IMR-90 (cell line): ENCODE measurements around the gene TEX38. TPM values are rescaled to one million over a fixed set of nuclear protein-coding genes. Genes with fewer than 3 reads are reported as not detected.

Experiments
- ATAC-seq: fragments of 200-7000 bp; cut with Tn5 transposase; 2 replicates; pipeline ENCODE4 v1.9.1; 2020; ENCODE audit warnings: low read depth, mild to moderate bottlenecking, moderate library complexity
- BruUV-seq: library from RNA; stranded (reverse); fragments of 400-500 nt; replicated peaks from 2 replicates; lab custom pipeline; 2021; lab: Mats Ljungman, UMichigan
- CTCF ChIA-PET: fragments of 300-600 bp; formaldehyde crosslinking; extraction: SDS; loops from one replicate; lab custom pipeline; 2021; ENCODE audit warnings: antibody characterized with exemption; lab: Yijun Ruan, JAX
- POLR2A ChIA-PET: fragments of 300-600 bp; sonication (Branson Sonifier 250); formaldehyde crosslinking; loops from one replicate; lab custom pipeline; 2022; ENCODE audit warnings: antibody characterized with exemption; ENCODE audit not compliant: unreplicated experiment; lab: Charles Lee
- DNase-seq: peaks from one replicate; pipeline ENCODE4 v3.0.0; 2013
- H2AFZ ChIP-seq: replicated peaks from 2 replicates; pipeline ENCODE3; 2013; ENCODE audit warnings: low read length, mild to moderate bottlenecking; ENCODE audit not compliant: poor library complexity
- H2AK5ac ChIP-seq: 2 replicates; pipeline ENCODE4 v1.6.1; 2013; ENCODE audit warnings: low read depth, low read length, inconsistent platforms
- H2AK9ac ChIP-seq: replicated peaks from 2 replicates; pipeline ENCODE3; 2013; ENCODE audit warnings: mild to moderate bottlenecking, low read depth, low read length, moderate library complexity; ENCODE audit not compliant: poor library complexity
- H2BK120ac ChIP-seq: 2 replicates; pipeline ENCODE4 v1.6.1; 2013; ENCODE audit warnings: low read depth, low read length, inconsistent platforms
- H2BK15ac ChIP-seq: 3 replicates; pipeline ENCODE4 v1.6.1; 2013; ENCODE audit warnings: low read depth, low read length, inconsistent platforms
- H2BK20ac ChIP-seq: 2 replicates; pipeline ENCODE4 v1.6.1; 2013; ENCODE audit warnings: low read depth, mild to moderate bottlenecking, inconsistent platforms, low read length, moderate library complexity
- H2BK5ac ChIP-seq: 2 replicates; pipeline ENCODE4 v1.6.1; 2013; ENCODE audit warnings: mild to moderate bottlenecking, low read depth, low read length, inconsistent platforms; ENCODE audit not compliant: poor library complexity, severe bottlenecking
- H3K14ac ChIP-seq: replicated peaks from 2 replicates; pipeline ENCODE4 v1.6.1; 2013; ENCODE audit warnings: low read depth, low read length, inconsistent platforms
- H3K18ac ChIP-seq: 2 replicates; pipeline ENCODE4 v1.6.1; 2013; ENCODE audit warnings: low read depth, low read length, control low read depth
- H3K23ac ChIP-seq: 2 replicates; pipeline ENCODE4 v1.6.1; 2013; ENCODE audit warnings: low read depth, low read length, inconsistent platforms
- H3K27ac ChIP-seq: 2 replicates; pipeline ENCODE4 v1.5.1; 2013; ENCODE audit warnings: mild to moderate bottlenecking, control low read depth, low read length; ENCODE audit not compliant: insufficient read depth
- H3K27me3 ChIP-seq: 2 replicates; pipeline ENCODE4 v1.6.1; 2013; ENCODE audit warnings: low read length; ENCODE audit not compliant: control insufficient read depth, insufficient read depth
- H3K36me3 ChIP-seq: 2 replicates; pipeline ENCODE4 v1.6.1; 2013; ENCODE audit warnings: low read length, mixed read lengths; ENCODE audit not compliant: control insufficient read depth, insufficient read depth
- H3K4ac ChIP-seq: 2 replicates; pipeline ENCODE4 v1.6.1; 2013; ENCODE audit warnings: low read depth, low read length, inconsistent platforms
- H3K4me1 ChIP-seq: 2 replicates; pipeline ENCODE4 v1.6.1; 2013; ENCODE audit warnings: low read length, mixed read lengths; ENCODE audit not compliant: control insufficient read depth, insufficient read depth
- H3K4me2 ChIP-seq: 2 replicates; pipeline ENCODE4 v1.6.1; 2013; ENCODE audit warnings: low read depth, mild to moderate bottlenecking, control low read depth, low read length, moderate library complexity
- H3K4me3 ChIP-seq: 2 replicates; pipeline ENCODE4 v1.5.1; 2013; ENCODE audit warnings: low read depth, mild to moderate bottlenecking, control low read depth, low read length, moderate library complexity; ENCODE audit not compliant: insufficient read depth
- H3K56ac ChIP-seq: 2 replicates; pipeline ENCODE4 v1.6.1; 2013; ENCODE audit warnings: low read length, inconsistent platforms; ENCODE audit not compliant: insufficient read depth; ENCODE audit errors: extremely low read depth
- H3K79me1 ChIP-seq, 2 experiments: 2 replicates each; pipeline ENCODE4 v1.6.1; 2013; ENCODE audit warnings: low read length in 2 of 2, inconsistent platforms in 1 of 2, low read depth in 1 of 2
- H3K9ac ChIP-seq: 2 replicates; pipeline ENCODE4 v1.6.1; 2013; ENCODE audit warnings: low read depth, low read length, control low read depth
- H3K9me1 ChIP-seq: 2 replicates; pipeline ENCODE4 v1.6.1; 2013; ENCODE audit warnings: low read length, inconsistent platforms; ENCODE audit not compliant: insufficient read depth
- H3K9me3 ChIP-seq: 2 replicates; pipeline ENCODE4 v1.6.1; 2013; ENCODE audit warnings: low read length; ENCODE audit not compliant: control insufficient read depth, insufficient read depth
- H4K20me1 ChIP-seq: 2 replicates; pipeline ENCODE4 v1.6.1; 2013; ENCODE audit warnings: low read length, inconsistent platforms; ENCODE audit not compliant: insufficient read depth
- H4K5ac ChIP-seq: 2 replicates; pipeline ENCODE4 v1.6.1; 2013; ENCODE audit warnings: mild to moderate bottlenecking, low read depth, low read length, control low read depth
- H4K8ac ChIP-seq, 2 experiments: 2 replicates each; pipeline ENCODE4 v1.6.1; 2013; ENCODE audit warnings: low read depth in 2 of 2, low read length in 2 of 2, control low read depth in 1 of 2, inconsistent platforms in 1 of 2
- H4K91ac ChIP-seq: 2 replicates; pipeline ENCODE4 v1.6.1; 2013; ENCODE audit warnings: low read depth, low read length, inconsistent platforms; ENCODE audit not compliant: insufficient read depth
- BHLHE40 ChIP-seq: fragments of 150-350 bp; IDR thresholded peaks from 2 replicates; pipeline ENCODE4 v1.6.1; 2016; ENCODE audit warnings: mild to moderate bottlenecking, low read depth, low read length
- CEBPB ChIP-seq: IDR thresholded peaks from 2 replicates; pipeline ENCODE4 v1.6.1; 2012; ENCODE audit warnings: low read depth, low read length, improper control_type of control experiment
- CHD1 ChIP-seq: IDR thresholded peaks from 2 replicates; pipeline ENCODE4 v1.6.1; 2012; ENCODE audit warnings: low read depth, low read length, improper control_type of control experiment
- FOS ChIP-seq: fragments of 150-350 bp; IDR thresholded peaks from 2 replicates; pipeline ENCODE4 v1.6.1; 2016; ENCODE audit warnings: low read depth, low read length
- MAFK ChIP-seq: IDR thresholded peaks from 2 replicates; pipeline ENCODE4 v1.6.1; 2012; ENCODE audit warnings: low read depth, low read length, improper control_type of control experiment
- MAZ ChIP-seq: IDR thresholded peaks from 2 replicates; pipeline ENCODE4 v1.6.1; 2012; ENCODE audit warnings: low read depth, mild to moderate bottlenecking, low read length, improper control_type of control experiment, moderate library complexity, borderline replicate concordance
- MXI1 ChIP-seq: IDR thresholded peaks from 2 replicates; pipeline ENCODE4 v1.6.1; 2012; ENCODE audit warnings: low read depth, mild to moderate bottlenecking, low read length, moderate library complexity, borderline replicate concordance
- NFE2L2 ChIP-seq: fragments of 150-350 bp; IDR thresholded peaks from 2 replicates; pipeline ENCODE4 v1.6.1; 2016; ENCODE audit warnings: low read depth, mild to moderate bottlenecking, low read length
- POLR2A ChIP-seq: IDR thresholded peaks from 2 replicates; pipeline ENCODE4 v1.6.1; 2012; ENCODE audit warnings: mild to moderate bottlenecking, low read depth, low read length
- RAD21 ChIP-seq: IDR thresholded peaks from 2 replicates; pipeline ENCODE4 v1.6.1; 2012; ENCODE audit warnings: low read length, improper control_type of control experiment
- RCOR1 ChIP-seq: IDR thresholded peaks from 2 replicates; pipeline ENCODE4 v1.6.1; 2012; ENCODE audit warnings: mild to moderate bottlenecking, low read length, improper control_type of control experiment; ENCODE audit not compliant: insufficient replicate concordance
- RFX5 ChIP-seq: IDR thresholded peaks from 2 replicates; pipeline ENCODE4 v1.8.0; 2012; ENCODE audit warnings: low read depth, mild to moderate bottlenecking, low read length, moderate library complexity
- SMC3 ChIP-seq: fragments of 150-350 bp; IDR thresholded peaks from 2 replicates; pipeline ENCODE4 v1.6.1; 2016; ENCODE audit warnings: low read depth, mild to moderate bottlenecking, antibody characterized with exemption, low read length, moderate library complexity
- WGBS, 2 experiments: methylation state at CpG; one replicate each; pipeline versions ENCODE4 v1.1.5 to v1.1.7; 2013; ENCODE audit warnings: missing lambda C conversion rate in 2 of 2; ENCODE audit not compliant: insufficient read length in 1 of 2; ENCODE audit errors: extremely low coverage in 2 of 2; 5-methylcytosine and 5-hydroxymethylcytosine counted together
- dilution Hi-C: fragments of 300-500 bp; cut with HindIII; formaldehyde crosslinking; loops from one replicate; pipeline ENCODE4 v1.14.3; 2018; ENCODE audit warnings: low sequenced_read_pairs; ENCODE audit not compliant: unreplicated experiment
- in situ Hi-C: fragments of 300-500 bp; cut with MboI; formaldehyde crosslinking; loops from 3 replicates; pipeline ENCODE4 v1.14.3; 2019; ENCODE audit warnings: low sequenced_read_pairs, inconsistent platforms, mixed read lengths
- intact Hi-C: fragments of 100-400 bp; cut with micrococcal nuclease; formaldehyde crosslinking; loops from 2 replicates; pipeline ENCODE4 v1.10.0; 2022
- polyA plus RNA-seq, 3 experiments: library from polyadenylated mRNA; depleted of rRNA; stranded (reverse); fragments of >200 nt; gene quantifications; 2 replicates each; pipeline ENCODE4 v1.2.3, GENCODE V29; 2012; ENCODE audit warnings: low replicate concordance in 1 of 3
- total RNA-seq: library from RNA; depleted of rRNA; stranded (reverse); fragments of >200 nt; gene quantifications from 2 replicates; pipeline ENCODE4 v1.2.3, GENCODE V29; 2012
- TF ChIP-seq, protein P1 (sequence below): fragments of 150-350 bp; IDR thresholded peaks from 2 replicates; pipeline ENCODE4 v1.6.1; 2016; ENCODE audit warnings: low read depth, mild to moderate bottlenecking, low read length, moderate library complexity, borderline replicate concordance
- TF ChIP-seq, protein P2 (sequence below): conservative IDR thresholded peaks from 2 replicates; pipeline ENCODE4 v1.5.1; 2012; ENCODE audit warnings: mild to moderate bottlenecking, low read depth, low read length, improper control_type of control experiment
- TF ChIP-seq, protein P3 (sequence below): fragments of 150-350 bp; IDR thresholded peaks from 2 replicates; pipeline ENCODE4 v1.6.1; 2017; ENCODE audit warnings: mild to moderate bottlenecking, antibody characterized with exemption, low read length, low read depth

The TEX38 gene
- total and polyA plus RNA-seq, 2 of the 4 experiments (the other 2 are of a cell fraction), result not detected

DNA sequence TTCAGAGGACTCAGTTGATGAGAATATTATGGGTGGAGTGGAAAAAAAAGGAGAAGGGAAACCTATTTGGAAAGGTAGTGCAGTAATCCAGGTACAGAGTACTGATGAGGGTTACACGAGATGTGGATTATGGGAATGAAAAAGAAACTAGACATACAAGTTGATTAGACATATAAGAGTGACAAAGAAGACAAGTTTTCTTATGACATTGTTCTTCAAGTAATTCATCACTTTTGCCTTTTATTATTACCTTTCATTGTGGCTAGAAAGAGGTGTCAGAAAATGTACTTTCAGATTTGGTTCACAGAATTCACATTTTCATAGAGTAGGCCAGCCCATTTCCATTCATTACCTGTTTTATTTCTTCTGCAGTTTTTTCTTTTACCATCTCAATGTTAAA is 13.9 kb upstream of the TEX38 start:
- no peak for TF ChIP-seq POLR2A
- TF ChIP-seq RCOR1, result no peak
- no peak for TF ChIP-seq CEBPB
- no peak for TF ChIP-seq CHD1
- TF ChIP-seq, protein P1, sequence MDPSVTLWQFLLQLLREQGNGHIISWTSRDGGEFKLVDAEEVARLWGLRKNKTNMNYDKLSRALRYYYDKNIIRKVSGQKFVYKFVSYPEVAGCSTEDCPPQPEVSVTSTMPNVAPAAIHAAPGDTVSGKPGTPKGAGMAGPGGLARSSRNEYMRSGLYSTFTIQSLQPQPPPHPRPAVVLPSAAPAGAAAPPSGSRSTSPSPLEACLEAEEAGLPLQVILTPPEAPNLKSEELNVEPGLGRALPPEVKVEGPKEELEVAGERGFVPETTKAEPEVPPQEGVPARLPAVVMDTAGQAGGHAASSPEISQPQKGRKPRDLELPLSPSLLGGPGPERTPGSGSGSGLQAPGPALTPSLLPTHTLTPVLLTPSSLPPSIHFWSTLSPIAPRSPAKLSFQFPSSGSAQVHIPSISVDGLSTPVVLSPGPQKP, result no peak
- no peak for TF ChIP-seq FOS
- no peak for TF ChIP-seq RFX5
- TF ChIP-seq BHLHE40, result no peak
- no peak for TF ChIP-seq NFE2L2
- no peak for TF ChIP-seq MAFK
- no peak for TF ChIP-seq RAD21
- no peak for TF ChIP-seq MXI1
- TF ChIP-seq, protein P2, sequence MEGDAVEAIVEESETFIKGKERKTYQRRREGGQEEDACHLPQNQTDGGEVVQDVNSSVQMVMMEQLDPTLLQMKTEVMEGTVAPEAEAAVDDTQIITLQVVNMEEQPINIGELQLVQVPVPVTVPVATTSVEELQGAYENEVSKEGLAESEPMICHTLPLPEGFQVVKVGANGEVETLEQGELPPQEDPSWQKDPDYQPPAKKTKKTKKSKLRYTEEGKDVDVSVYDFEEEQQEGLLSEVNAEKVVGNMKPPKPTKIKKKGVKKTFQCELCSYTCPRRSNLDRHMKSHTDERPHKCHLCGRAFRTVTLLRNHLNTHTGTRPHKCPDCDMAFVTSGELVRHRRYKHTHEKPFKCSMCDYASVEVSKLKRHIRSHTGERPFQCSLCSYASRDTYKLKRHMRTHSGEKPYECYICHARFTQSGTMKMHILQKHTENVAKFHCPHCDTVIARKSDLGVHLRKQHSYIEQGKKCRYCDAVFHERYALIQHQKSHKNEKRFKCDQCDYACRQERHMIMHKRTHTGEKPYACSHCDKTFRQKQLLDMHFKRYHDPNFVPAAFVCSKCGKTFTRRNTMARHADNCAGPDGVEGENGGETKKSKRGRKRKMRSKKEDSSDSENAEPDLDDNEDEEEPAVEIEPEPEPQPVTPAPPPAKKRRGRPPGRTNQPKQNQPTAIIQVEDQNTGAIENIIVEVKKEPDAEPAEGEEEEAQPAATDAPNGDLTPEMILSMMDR, result no peak
- TF ChIP-seq, protein P3, sequence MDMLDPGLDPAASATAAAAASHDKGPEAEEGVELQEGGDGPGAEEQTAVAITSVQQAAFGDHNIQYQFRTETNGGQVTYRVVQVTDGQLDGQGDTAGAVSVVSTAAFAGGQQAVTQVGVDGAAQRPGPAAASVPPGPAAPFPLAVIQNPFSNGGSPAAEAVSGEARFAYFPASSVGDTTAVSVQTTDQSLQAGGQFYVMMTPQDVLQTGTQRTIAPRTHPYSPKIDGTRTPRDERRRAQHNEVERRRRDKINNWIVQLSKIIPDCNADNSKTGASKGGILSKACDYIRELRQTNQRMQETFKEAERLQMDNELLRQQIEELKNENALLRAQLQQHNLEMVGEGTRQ, result no peak
- no peak for TF ChIP-seq SMC3
- TF ChIP-seq MAZ, result no peak
- intact Hi-C loops, result no loop called here
- H3K9me1 ChIP-seq, result no peaks in the 10 kb centered on the region
- H4K20me1 ChIP-seq, result no peaks in the 10 kb centered on the region
- H4K8ac ChIP-seq, result no peak overlapping the region
- no peak overlapping the region for H2BK20ac ChIP-seq
- CTCF ChIA-PET, result no interaction called here
- 0 out of 2 replicates have a peak, but pooled peaks cover 11% of the 10 kb centered on the region for H3K36me3 ChIP-seq
- no peaks in the 10 kb centered on the region for H3K9me3 ChIP-seq
- no peak overlapping the region for H4K5ac ChIP-seq
- H3K9ac ChIP-seq, result no peak overlapping the region
- no peak overlapping the region for H2AK5ac ChIP-seq
- POLR2A ChIA-PET, result no interaction called here
- H3K27me3 ChIP-seq, result no peaks in the 10 kb centered on the region
- H3K4me3 ChIP-seq, result no peak overlapping the region
- no peak overlapping the region for H4K91ac ChIP-seq
- H2AK9ac ChIP-seq, result no peak overlapping the region
- no CpG with 5 or more reads among the region's 1 CpG for WGBS, 2 experiments
- peaks cover 2 to 3% of the 10 kb centered on the region in 2 experiments; a peak in 1 of 4 replicates for H3K79me1 ChIP-seq
- ATAC-seq, result no peak
- no peak overlapping the region for H2BK15ac ChIP-seq
- H3K4me1 ChIP-seq, result peaks cover 3% of the 10 kb centered on the region; the same call in 1 of the 2 replicates
- DNase-seq, result no peak
- no peak overlapping the region for H2BK120ac ChIP-seq
- no peak overlapping the region for H3K14ac ChIP-seq
- no peak overlapping the region for H2AFZ ChIP-seq
- in situ Hi-C loops, result no loop called here
- dilution Hi-C loops, result no loop called here
- H3K18ac ChIP-seq, result no peak overlapping the region
- no peak overlapping the region for H3K56ac ChIP-seq
- no peak overlapping the region for H3K4me2 ChIP-seq
- no peak overlapping the region for H2BK5ac ChIP-seq
- no peak overlapping the region for H3K4ac ChIP-seq
- no peak overlapping the region for H3K27ac ChIP-seq
- BruUV-seq, result no TSS peak
- H3K23ac ChIP-seq, result no peak overlapping the region
